Motor neuron (in vitro differentiated cells): ENCODE results near the gene SEBOX. TPM values are rescaled to one million over a fixed set of nuclear protein-coding genes. Genes with fewer than 3 reads are reported as not detected.

Source experiments
- ATAC-seq, 8 experiments: fragments of 200-7000 bp; cut with Tn5 transposase; replicated peaks in 6 of 8; 2 replicates each; pipeline ENCODE4 v1.8.0; 2021; ENCODE audit warnings: mild to moderate bottlenecking in 8 of 8, moderate library complexity in 8 of 8
- H3K27ac ChIP-seq, 2 donors: fragments of 250-450 bp; sonication (Bioruptor Pico); 2 replicates each; pipeline ENCODE4 v1.9.0; 2021; ENCODE audit warnings: antibody characterized with exemption in 2 of 2, mild to moderate bottlenecking in 2 of 2, moderate library complexity in 1 of 2
- H3K4me1 ChIP-seq, 2 donors: fragments of 250-450 bp; sonication (Bioruptor Pico); replicated peaks in 1 of 2; 2 replicates each; pipeline ENCODE4 v1.6.1; 2021; ENCODE audit warnings: antibody characterized with exemption in 2 of 2, mild to moderate bottlenecking in 2 of 2, moderate library complexity in 1 of 2
- H3K4me3 ChIP-seq, 5 donors: fragments of 250-450 bp; sonication (Bioruptor Pico); 2 replicates each; pipeline ENCODE4 v1.9.0; 2021; ENCODE audit warnings: antibody characterized with exemption in 5 of 5, mild to moderate bottlenecking in 5 of 5, moderate library complexity in 4 of 5
- WGBS, 10 experiments: fragments of 450-650 bp; shearing (Covaris generic); methylation state at CpG; one replicate each; pipeline ENCODE4 v1.0.0; 2022; 5-methylcytosine and 5-hydroxymethylcytosine counted together
- in situ Hi-C, 9 experiments: fragments of 400-800 bp; cut with MboI; loops; one replicate each; pipeline ENCODE4 v1.15.0; 2021; ENCODE audit warnings: low sequenced_read_pairs in 9 of 9, low pct_unique_long_range_greater_than_20kb in 2 of 9; ENCODE audit not compliant: unreplicated experiment in 9 of 9
- total RNA-seq, 8 experiments: library from RNA; unstranded; fragments of 300-600 nt; gene quantifications; 2 replicates each; pipeline versions ENCODE4 v1.2.3 to v1.2.4, GENCODE V29; 2022

Gene SEBOX
- total RNA-seq, 8 experiments from 2014 or later = 0.52 to 0.66 TPM; not detected in 6

DNA sequence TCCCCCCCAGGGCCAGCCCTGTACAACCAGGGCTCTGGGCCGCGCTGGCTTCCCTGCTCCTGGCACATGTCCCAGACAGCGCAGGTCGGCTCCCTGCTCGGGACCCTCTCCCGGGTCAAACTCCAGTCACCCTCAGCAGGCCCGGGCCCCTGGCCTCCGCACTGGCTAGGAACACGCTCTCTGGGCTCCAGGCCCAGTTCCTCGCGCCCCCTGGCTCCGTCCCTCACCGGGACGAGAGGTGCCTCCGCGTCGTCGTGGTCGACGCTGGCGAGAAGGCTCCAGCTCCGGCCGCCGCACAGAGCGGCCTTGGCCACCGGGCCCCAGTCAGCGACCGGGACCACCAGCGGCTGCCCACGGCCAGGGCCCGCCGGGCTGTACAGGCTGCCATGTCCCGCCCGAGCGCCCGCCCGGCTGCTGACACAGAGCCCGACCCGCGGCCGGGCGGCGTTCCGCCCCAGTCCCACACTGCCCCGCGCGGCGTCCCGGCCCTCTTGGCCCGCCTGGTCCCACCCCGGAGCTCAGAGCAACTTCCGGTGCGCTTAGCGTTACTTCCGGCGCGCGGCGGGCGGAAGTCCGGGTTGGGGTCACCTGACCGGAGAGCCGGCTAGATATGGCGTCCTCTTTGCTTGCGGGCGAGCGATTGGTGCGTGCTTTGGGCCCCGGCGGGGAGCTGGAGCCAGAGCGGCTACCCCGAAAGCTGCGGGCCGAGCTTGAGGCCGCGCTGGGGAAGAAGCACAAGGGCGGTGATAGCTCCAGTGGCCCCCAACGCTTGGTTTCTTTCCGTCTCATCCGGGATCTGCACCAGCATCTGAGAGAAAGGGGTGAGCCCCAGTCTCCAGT is 7.7 kb downstream of the SEBOX start, which contains the start of gene POLDIP2:
TSS of gene POLDIP2 (minus strand) at position 467 of the 840 bp plus-strand sequence. CDS start at position 388, 79 bp downstream.
- Histone ChIP-seq H3K4me1 (peaks cover 4 to 10% of the 10 kb centered on the region in 2 donors), H3K27ac (peak within 1 kb of the TSS; percentile 76 to 92), H3K4me3 (peak within 1 kb of the TSS; percentile 69 to 96 (median 79))
- 1% methylated on average over 18 of the region's 80 CpGs; no CpG with 5 or more reads in 9 of the 10 experiments for WGBS, 10 experiments
- in situ Hi-C loops = no loop called here
- peak; percentile 97 to 99 (median 99) for ATAC-seq

DNA sequence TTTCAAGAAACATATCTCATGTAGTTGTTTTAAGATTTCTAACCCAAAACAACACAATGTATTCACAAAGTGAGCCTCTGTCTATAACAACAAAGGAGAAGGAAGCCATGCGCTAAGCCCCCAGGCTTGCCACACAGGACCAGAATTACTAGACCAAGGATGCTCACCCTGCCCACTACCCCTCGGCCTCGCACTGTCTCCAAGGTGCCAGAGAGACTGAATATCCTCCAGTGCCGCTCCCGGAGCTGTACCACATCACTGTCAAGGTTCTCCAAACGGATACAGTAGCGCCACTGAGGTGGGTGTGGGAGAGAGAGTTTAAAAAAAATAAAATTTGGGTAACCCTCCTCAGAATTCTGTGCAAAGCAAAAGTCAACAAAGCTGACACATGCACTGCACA is 14.7 kb downstream of the SEBOX start:
- no peak overlapping the region for H3K27ac ChIP-seq
- WGBS, 10 experiments = 93 to 100% (median 98%) methylated on average over 1 to 7 of the region's 7 CpGs; no CpG with 5 or more reads in 3 of the 10 experiments
- in situ Hi-C loops = no loop called here
- H3K4me3 ChIP-seq = no peak overlapping the region
- H3K4me1 ChIP-seq = no peaks in the 10 kb centered on the region
- ATAC-seq = no peak

DNA sequence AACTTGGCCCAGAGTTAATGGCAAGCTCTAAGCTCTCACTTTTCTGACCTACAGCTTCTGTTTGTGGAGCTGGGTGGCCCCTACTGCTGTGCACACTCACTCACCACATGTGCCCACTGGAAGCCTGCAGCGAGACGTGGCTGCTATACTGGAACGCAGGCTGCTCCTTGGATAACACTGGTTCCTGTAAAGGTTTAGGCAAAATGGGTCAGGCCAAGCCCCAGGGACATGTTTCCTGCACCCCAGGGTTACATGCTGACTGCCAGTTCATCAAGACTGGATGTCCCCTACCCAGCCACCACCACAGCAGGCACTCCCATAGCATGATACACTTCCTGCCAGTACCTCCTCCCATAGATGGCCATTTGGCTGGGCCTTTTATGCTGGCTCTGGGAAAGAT is 16.0 kb downstream of the SEBOX start:
- no peak overlapping the region for H3K4me3 ChIP-seq
- no peak for ATAC-seq
- no peak overlapping the region for H3K27ac ChIP-seq
- H3K4me1 ChIP-seq = no peaks in the 10 kb centered on the region
- in situ Hi-C loops = no loop called here
- 93% methylated on average over 3 of the region's 3 CpGs; no CpG with 5 or more reads in 9 of the 10 experiments for WGBS, 10 experiments

DNA sequence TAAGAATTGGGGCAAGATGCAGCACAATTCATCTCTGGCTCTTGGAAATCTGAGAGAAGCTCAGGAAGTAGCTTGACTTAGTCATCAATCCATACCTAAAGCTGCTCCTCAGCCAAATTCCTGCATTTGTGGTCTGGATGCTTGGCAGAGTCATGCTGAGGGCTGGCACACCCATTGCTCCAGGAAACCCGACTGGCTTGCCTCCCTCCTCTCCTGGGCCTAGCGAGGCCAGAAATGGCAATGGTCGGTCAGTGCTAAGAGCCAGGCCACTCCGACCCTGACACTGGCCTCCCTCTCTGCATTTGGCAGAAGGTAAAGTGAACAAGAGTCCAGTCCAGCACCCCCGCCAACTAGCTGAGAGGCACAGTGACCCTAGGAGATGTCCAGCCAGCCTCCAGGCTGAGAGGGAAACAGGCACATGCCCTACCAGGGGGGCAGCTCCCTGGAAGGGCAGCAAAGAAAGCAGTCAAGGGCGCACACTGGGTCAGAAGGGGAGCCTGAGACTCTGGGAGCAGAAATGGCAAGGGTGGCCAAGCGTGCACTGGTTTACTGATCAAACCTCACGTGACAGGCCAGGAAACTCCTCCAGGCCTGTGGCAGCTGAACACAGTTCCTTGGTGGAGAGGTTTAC is 17.6 kb downstream of the SEBOX start:
- Histone ChIP-seq H3K27ac (no peak overlapping the region), H3K4me3 (no peak overlapping the region), H3K4me1 (no peaks in the 10 kb centered on the region)
- peak in 4 of 8 experiments; percentile 3 to 89 (median 76) for ATAC-seq
- in situ Hi-C loops = no loop called here
- WGBS, 10 experiments = 13 to 100% (median 68%) methylated on average over 1 to 3 of the region's 8 CpGs; no CpG with 5 or more reads in 2 of the 10 experiments

DNA sequence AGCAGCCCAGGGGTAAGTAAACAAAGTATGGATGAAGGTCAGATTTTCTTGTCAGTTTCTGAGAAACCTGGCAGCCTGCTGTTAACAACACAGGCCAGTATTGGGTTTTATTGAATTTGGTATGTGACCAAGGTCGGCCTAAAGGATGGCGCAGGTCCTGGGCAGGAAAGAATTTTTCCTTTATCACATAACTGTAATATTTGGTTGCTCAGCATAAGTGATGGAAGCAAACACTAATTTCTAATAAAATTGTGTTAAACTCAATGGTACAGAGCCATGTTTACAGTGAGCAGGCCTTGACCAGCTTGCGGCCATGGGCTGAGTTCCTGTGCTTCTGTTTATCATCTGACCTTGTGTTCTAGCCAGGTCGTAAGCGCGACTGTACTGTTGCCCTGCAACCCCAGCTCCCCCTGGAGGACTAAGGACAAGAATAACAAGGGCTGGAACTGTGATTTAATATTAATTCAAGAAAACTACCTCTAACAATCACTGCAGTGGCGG is 18.2 kb downstream of the SEBOX start:
- Histone ChIP-seq H3K27ac (no peak overlapping the region), H3K4me3 (no peak overlapping the region), H3K4me1 (no peaks in the 10 kb centered on the region)
- peak in 4 of 8 experiments; percentile 3 to 42 (median 26) for ATAC-seq
- in situ Hi-C loops = no loop called here
- WGBS, 10 experiments = 57 to 88% (median 80%) methylated on average over 1 to 7 of the region's 7 CpGs

DNA sequence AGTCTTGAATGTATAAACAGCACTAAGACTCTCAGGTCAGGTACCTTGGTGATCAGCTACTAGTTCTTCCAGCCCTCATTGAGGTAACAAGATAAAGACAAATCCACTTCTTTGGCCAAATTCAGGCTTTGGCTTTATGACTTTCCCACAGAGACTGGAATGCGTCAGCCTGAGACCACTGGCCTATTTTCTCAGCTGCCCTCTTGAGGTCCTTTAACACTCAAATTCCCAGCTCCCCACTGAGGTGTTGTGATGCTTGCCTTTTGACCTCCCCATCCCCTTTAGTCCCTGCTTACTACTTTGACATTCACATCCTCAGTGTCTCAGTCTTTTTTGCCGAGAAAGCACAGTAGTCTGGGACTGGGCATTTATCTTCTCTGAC is 18.8 kb downstream of the SEBOX start:
- in situ Hi-C loops = no loop called here
- WGBS, 10 experiments = 40 to 100% (median 68%) methylated on average over 1 to 2 of the region's 2 CpGs; no CpG with 5 or more reads in 2 of the 10 experiments
- H3K4me1 ChIP-seq = no peaks in the 10 kb centered on the region
- H3K27ac ChIP-seq = no peak overlapping the region
- H3K4me3 ChIP-seq = no peak overlapping the region
- no peak for ATAC-seq

DNA sequence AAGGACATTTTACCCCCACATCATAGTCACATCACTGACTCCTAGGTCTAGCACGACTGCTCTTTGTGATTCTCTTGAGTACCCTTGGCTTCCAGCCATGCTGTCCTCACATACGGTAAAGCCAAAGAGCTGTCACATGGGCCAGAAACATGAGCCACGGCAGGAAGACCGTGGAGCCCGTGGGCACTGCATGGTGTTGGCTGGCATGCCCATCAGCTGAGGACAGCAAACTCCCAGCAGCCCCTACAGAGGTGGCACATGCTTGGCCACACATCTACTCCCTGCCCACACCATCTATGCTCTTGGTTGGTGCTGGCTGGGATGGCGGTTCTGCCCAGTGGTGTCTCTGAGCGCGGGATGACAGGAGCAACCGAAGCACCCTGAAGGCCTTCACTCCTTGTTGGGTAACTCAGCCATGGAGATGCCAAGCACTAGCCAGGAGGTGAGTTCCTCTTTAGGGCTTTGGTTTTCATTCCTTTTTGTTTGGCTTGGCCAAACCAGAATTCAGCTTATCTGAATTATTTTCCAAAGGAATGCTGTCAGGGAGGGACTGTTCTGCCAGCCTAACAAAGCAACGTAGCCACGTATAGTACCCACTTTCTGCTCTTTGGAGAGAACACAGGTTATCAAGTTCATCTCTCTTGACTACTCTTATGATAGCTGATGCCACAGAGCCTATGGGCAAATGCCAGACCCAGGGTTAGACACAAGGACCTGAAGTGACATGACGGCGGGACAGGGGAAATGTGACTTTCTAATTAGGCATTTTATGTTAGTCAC is 19.4 kb downstream of the SEBOX start:
- WGBS, 10 experiments = 76 to 100% (median 92%) methylated on average over 1 to 8 of the region's 13 CpGs
- Histone ChIP-seq H3K4me1 (no peaks in the 10 kb centered on the region), H3K27ac (no peak overlapping the region), H3K4me3 (no peak overlapping the region)
- ATAC-seq = peak in 2 of 8 experiments; percentile 7
- in situ Hi-C loops = no loop called here

DNA sequence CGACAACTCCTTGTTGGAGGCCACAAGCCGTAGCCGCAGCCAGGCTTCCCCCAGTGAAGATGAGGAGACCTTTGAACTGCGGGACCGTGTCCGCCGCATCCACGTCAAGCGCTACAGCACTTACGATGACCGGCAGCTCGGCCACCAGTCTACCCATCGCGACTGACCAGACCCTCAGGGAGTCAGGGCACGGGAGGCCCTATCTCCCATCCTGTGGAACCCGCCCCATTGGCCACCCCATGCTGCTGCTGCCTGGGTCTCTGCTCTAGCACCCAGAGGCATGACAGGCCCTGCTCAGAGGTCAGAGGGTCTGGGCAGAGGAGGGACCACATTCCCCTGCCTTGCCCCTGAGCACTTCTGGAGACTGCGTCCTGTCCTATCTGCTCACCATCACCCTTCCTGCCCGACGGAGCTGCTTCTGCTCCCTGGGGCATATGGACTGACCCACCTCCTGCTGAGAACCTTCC is 20.5 kb downstream of the SEBOX start:
- H3K4me3 ChIP-seq = no peak overlapping the region
- in situ Hi-C loops = no loop called here
- peak in 5 of 8 experiments; percentile 13 to 26 (median 18) for ATAC-seq
- WGBS, 10 experiments = 90 to 100% (median 98%) methylated on average over 1 to 10 of the region's 19 CpGs; no CpG with 5 or more reads in 5 of the 10 experiments
- H3K27ac ChIP-seq = no peak overlapping the region
- H3K4me1 ChIP-seq = no peaks in the 10 kb centered on the region

DNA sequence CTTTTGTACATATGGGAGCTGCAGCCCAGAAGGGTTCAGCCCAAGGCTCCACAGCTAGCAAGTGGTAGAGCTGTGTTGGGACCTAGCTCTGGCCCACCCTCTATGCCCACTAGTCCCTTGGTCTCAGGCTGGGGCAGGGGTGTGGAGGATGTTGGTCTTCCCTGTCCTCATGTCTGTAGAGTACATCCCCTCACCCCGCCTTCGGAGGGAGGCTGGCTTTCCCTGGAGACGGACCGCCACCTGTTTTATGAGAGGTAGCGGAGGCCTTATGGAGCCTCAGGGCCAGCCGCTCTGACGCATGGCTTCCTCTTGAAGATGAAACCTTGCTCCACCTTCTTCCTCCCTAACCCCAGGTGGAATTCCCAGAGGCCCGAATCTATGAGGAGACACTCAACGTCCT is 21.0 kb downstream of the SEBOX start:
- H3K4me3 ChIP-seq = no peak overlapping the region
- no peaks in the 10 kb centered on the region for H3K4me1 ChIP-seq
- in situ Hi-C loops = no loop called here
- WGBS, 10 experiments = 91 to 100% (median 96%) methylated on average over 4 to 5 of the region's 9 CpGs; no CpG with 5 or more reads in 6 of the 10 experiments
- no peak overlapping the region for H3K27ac ChIP-seq
- ATAC-seq = peak in 5 of 8 experiments; percentile 8 to 39 (median 31)

DNA sequence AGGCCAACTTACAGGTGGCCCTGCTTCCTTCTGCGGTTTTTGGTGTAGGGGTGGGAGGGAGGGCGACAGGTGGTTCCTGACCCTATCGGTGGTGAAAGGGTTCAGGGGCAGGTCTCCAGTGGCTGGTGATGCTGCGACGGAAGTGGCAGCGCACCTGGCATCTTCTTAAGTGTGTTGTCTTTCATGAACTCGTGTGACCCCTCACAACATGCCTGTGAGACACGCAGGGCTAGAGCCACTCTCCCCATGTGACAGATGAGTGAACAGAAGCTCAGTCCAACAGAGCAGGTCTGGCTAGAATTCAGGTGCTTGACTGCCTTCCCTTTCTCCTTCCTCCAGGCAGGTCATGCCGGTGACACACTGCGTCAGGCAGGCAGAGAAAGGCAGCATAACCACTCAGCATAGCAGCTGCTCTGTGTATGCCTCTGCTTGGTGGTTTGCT is 21.5 kb downstream of the SEBOX start:
- no peaks in the 10 kb centered on the region for H3K4me1 ChIP-seq
- ATAC-seq = peak in 4 of 8 experiments; percentile 3 to 29 (median 18)
- no peak overlapping the region for H3K27ac ChIP-seq
- in situ Hi-C loops = no loop called here
- 58 to 100% (median 92%) methylated on average over 1 to 4 of the region's 10 CpGs; no CpG with 5 or more reads in 5 of the 10 experiments for WGBS, 10 experiments
- H3K4me3 ChIP-seq = no peak overlapping the region

DNA sequence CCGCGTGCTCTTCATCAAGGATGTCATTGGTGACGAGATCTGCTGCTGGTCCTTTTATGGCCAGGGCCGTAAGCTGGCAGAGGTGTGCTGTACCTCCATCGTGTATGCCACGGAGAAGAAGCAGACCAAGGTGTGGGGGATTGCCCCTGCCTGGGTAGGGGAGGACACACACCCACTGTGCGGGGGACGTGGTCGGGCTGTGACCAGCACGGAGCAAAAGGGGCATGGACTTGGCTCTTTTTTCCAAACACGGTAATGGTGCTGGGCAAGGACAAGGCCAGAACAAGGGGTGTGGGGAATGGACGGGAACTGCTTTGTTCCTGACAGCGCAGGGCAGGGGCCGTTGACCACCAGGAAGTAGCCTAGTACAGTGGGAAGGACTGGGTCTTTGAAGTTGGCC is 22.7 kb downstream of the SEBOX start:
- 90 to 100% (median 100%) methylated on average over 2 to 7 of the region's 14 CpGs; no CpG with 5 or more reads in 5 of the 10 experiments for WGBS, 10 experiments
- ATAC-seq = no peak
- H3K4me3 ChIP-seq = no peak overlapping the region
- in situ Hi-C loops = no loop called here
- H3K4me1 ChIP-seq = no peaks in the 10 kb centered on the region
- H3K27ac ChIP-seq = no peak overlapping the region

DNA sequence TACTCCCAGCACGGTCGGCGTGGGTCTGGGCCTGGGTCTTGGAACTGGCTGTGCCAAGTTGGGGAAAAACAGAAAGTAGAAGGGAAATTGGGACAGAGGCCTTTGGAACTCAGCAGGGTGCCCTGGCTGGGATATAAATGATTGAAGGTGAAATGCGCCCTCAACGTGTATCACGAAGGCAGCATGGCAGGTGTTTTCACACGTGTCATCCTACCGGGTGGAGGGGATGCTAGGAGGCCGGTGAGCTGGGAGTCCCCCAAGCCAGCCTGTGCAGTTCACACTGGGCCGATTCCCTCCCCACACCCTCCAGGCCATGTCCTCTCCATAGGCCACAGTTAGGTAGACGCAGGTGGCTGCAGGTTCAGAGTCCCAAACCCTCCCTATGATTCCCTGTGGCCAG is 23.5 kb downstream of the SEBOX start:
- Histone ChIP-seq H3K4me1 (peaks cover 5 to 7% of the 10 kb centered on the region in 2 donors), H3K4me3 (no peak overlapping the region), H3K27ac (no peak overlapping the region)
- no peak for ATAC-seq
- in situ Hi-C loops = no loop called here
- WGBS, 10 experiments = 67 to 100% (median 82%) methylated on average over 1 to 4 of the region's 11 CpGs; no CpG with 5 or more reads in 3 of the 10 experiments
